HEK293 (cell line): ENCODE measurements around the gene PLB1.

Source experiments
- CTCF ChIA-PET: fragments of 350-600 bp; formaldehyde crosslinking; extraction: SDS; loops from one replicate; lab custom pipeline; 2021; ENCODE audit warnings: antibody characterized with exemption; lab: Yijun Ruan, JAX
- POLR2A ChIA-PET: fragments of 300-600 bp; formaldehyde crosslinking; extraction: SDS; loops from one replicate; lab custom pipeline; 2020; ENCODE audit warnings: antibody characterized with exemption, inconsistent platforms; lab: Yijun Ruan, JAX
- H3K27ac ChIP-seq: fragments of 200-500 bp; sonication (Bioruptor generic); 2 replicates; pipeline ENCODE4 v1.5.1; 2014; ENCODE audit warnings: low read depth, low read length, control low read depth, inconsistent platforms; ENCODE audit errors: extremely low read depth
- H3K36me3 ChIP-seq, 2 experiments: fragments of 200-500 bp in 1 of 2; sonication (Bioruptor generic) in 1 of 2; 1 replicate in 1 of 2; 2 replicates in 1 of 2; pipeline ENCODE4 v1.5.1; 2014 to 2017; ENCODE audit warnings: inconsistent platforms in 2 of 2, low read length in 2 of 2; ENCODE audit not compliant: control insufficient read depth in 2 of 2, insufficient read depth in 1 of 2
- H3K4me1 ChIP-seq: fragments of 200-500 bp; sonication (Bioruptor generic); 2 replicates; pipeline ENCODE4 v1.5.1; 2014; ENCODE audit warnings: mild to moderate bottlenecking, low read length, inconsistent platforms; ENCODE audit not compliant: control insufficient read depth, insufficient read depth
- H3K4me3 ChIP-seq: 2 replicates; pipeline ENCODE4 v1.5.1; 2011; ENCODE audit warnings: low read depth, mild to moderate bottlenecking, control low read depth, low read length, moderate library complexity
- H3K9me3 ChIP-seq: fragments of 200-500 bp; sonication (Bioruptor generic); 2 replicates; pipeline ENCODE4 v1.5.1; 2014; ENCODE audit warnings: low read depth, low read length, inconsistent platforms; ENCODE audit not compliant: control insufficient read depth, insufficient read depth
- IKZF3 ChIP-seq: fragments of 450-650 bp; IDR thresholded peaks from 2 replicates; pipeline ENCODE4 v1.5.0; 2018; ENCODE audit warnings: missing biosample characterization, mild to moderate bottlenecking, missing genetic modification characterization, moderate library complexity
- KLF1 ChIP-seq: fragments of 450-650 bp; formaldehyde crosslinking; IDR thresholded peaks from 2 replicates; pipeline ENCODE4 v1.5.1; 2016; ENCODE audit warnings: missing biosample characterization, missing genetic modification characterization
- ZNF140 ChIP-seq: fragments of 450-650 bp; formaldehyde crosslinking; IDR thresholded peaks from 2 replicates; pipeline ENCODE4 v1.5.1; 2016; ENCODE audit warnings: missing biosample characterization, missing genetic modification characterization
- ZNF169 ChIP-seq: fragments of 450-650 bp; formaldehyde crosslinking; IDR thresholded peaks from 2 replicates; pipeline ENCODE4 v1.5.1; 2016; ENCODE audit warnings: missing biosample characterization, missing genetic modification characterization
- ZNF239 ChIP-seq: fragments of 450-650 bp; formaldehyde crosslinking; IDR thresholded peaks from 2 replicates; pipeline ENCODE4 v1.5.1; 2016; ENCODE audit warnings: missing biosample characterization, missing genetic modification characterization
- ZNF366 ChIP-seq: fragments of 450-650 bp; formaldehyde crosslinking; conservative IDR thresholded peaks from 2 replicates; pipeline ENCODE4 v1.5.1; 2016; ENCODE audit warnings: missing biosample characterization, missing genetic modification characterization
- ZNF394 ChIP-seq: fragments of 450-650 bp; formaldehyde crosslinking; IDR thresholded peaks from 2 replicates; pipeline ENCODE4 v1.5.1; 2016; ENCODE audit warnings: missing biosample characterization, missing genetic modification characterization, mild to moderate bottlenecking, moderate library complexity, borderline replicate concordance
- ZNF426 ChIP-seq: fragments of 450-650 bp; formaldehyde crosslinking; IDR thresholded peaks from 2 replicates; pipeline ENCODE4 v1.5.1; 2017; ENCODE audit warnings: missing biosample characterization, missing genetic modification characterization, mild to moderate bottlenecking, inconsistent platforms, moderate library complexity
- ZNF488 ChIP-seq: fragments of 450-650 bp; formaldehyde crosslinking; IDR thresholded peaks from 2 replicates; pipeline ENCODE4 v1.5.1; 2016; ENCODE audit warnings: missing biosample characterization, missing genetic modification characterization
- ZNF555 ChIP-seq: fragments of 450-650 bp; formaldehyde crosslinking; conservative IDR thresholded peaks from 2 replicates; pipeline ENCODE4 v1.5.1; 2017; ENCODE audit warnings: missing biosample characterization, mild to moderate bottlenecking, missing genetic modification characterization, inconsistent platforms
- ZNF623 ChIP-seq: fragments of 450-650 bp; formaldehyde crosslinking; IDR thresholded peaks from 2 replicates; pipeline ENCODE4 v1.5.1; 2016; ENCODE audit warnings: missing biosample characterization, missing genetic modification characterization
- TF ChIP-seq, protein P1 (sequence below): fragments of 450-650 bp; formaldehyde crosslinking; IDR thresholded peaks from 2 replicates; pipeline ENCODE4 v1.5.1; 2017; ENCODE audit warnings: missing biosample characterization, missing genetic modification characterization
- TF ChIP-seq, protein P2 (sequence below): fragments of 450-650 bp; formaldehyde crosslinking; IDR thresholded peaks from 2 replicates; pipeline ENCODE4 v1.5.1; 2016; ENCODE audit warnings: missing biosample characterization, missing genetic modification characterization
- TF ChIP-seq, protein P3 (sequence below): fragments of 450-650 bp; formaldehyde crosslinking; IDR thresholded peaks from 2 replicates; pipeline ENCODE4 v1.5.1; 2016; ENCODE audit warnings: missing biosample characterization, missing genetic modification characterization
- TF ChIP-seq, protein P4 (sequence below): fragments of 450-650 bp; formaldehyde crosslinking; conservative IDR thresholded peaks from 2 replicates; pipeline ENCODE4 v1.5.1; 2016; ENCODE audit warnings: low read depth, missing biosample characterization, missing genetic modification characterization

PLB1 gene

GRCh38 chr2:28580078-28580477 is 84.2 kb downstream of the PLB1 start (continued):
- TF ChIP-seq, protein P1, sequence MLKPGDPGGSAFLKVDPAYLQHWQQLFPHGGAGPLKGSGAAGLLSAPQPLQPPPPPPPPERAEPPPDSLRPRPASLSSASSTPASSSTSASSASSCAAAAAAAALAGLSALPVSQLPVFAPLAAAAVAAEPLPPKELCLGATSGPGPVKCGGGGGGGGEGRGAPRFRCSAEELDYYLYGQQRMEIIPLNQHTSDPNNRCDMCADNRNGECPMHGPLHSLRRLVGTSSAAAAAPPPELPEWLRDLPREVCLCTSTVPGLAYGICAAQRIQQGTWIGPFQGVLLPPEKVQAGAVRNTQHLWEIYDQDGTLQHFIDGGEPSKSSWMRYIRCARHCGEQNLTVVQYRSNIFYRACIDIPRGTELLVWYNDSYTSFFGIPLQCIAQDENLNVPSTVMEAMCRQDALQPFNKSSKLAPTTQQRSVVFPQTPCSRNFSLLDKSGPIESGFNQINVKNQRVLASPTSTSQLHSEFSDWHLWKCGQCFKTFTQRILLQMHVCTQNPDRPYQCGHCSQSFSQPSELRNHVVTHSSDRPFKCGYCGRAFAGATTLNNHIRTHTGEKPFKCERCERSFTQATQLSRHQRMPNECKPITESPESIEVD (tag by site-specific recombination), result no peak
- TF ChIP-seq ZNF366 (no peak), ZNF239 (tag by site-specific recombination) (no peak), ZNF140 (tag by site-specific recombination) (no peak), IKZF3 (tag by site-specific recombination) (no peak), KLF1 (tag by site-specific recombination) (no peak)

DNA sequence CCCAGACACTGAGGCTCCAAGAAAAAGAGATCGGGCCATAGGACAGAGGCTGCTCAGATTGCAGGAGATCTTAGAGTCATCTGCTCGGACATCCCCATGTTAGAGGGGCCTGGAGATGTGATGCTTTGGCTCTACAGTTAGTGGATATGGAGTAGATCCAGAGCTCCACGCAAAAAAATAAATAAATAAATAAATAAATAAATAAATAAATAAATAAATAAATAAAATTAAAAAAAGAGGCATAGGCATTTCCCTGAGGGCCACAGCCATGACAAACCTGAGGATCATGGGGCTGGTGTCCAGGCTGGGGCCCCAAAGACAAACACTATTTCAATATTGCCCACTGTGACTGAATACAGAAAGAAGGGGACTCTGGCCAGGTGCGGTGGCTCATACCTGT is 85.5 kb downstream of the PLB1 start:
- Histone ChIP-seq H3K4me3 (no peak overlapping the region), H3K36me3 (no peaks in the 10 kb centered on the region)
- POLR2A ChIA-PET, result interaction anchor here (0.6 kb wide), 1 partner anchor 15 kb away, joined by 3 read pairs; no protein-coding TSS in a partner anchor
- TF ChIP-seq, protein P2, sequence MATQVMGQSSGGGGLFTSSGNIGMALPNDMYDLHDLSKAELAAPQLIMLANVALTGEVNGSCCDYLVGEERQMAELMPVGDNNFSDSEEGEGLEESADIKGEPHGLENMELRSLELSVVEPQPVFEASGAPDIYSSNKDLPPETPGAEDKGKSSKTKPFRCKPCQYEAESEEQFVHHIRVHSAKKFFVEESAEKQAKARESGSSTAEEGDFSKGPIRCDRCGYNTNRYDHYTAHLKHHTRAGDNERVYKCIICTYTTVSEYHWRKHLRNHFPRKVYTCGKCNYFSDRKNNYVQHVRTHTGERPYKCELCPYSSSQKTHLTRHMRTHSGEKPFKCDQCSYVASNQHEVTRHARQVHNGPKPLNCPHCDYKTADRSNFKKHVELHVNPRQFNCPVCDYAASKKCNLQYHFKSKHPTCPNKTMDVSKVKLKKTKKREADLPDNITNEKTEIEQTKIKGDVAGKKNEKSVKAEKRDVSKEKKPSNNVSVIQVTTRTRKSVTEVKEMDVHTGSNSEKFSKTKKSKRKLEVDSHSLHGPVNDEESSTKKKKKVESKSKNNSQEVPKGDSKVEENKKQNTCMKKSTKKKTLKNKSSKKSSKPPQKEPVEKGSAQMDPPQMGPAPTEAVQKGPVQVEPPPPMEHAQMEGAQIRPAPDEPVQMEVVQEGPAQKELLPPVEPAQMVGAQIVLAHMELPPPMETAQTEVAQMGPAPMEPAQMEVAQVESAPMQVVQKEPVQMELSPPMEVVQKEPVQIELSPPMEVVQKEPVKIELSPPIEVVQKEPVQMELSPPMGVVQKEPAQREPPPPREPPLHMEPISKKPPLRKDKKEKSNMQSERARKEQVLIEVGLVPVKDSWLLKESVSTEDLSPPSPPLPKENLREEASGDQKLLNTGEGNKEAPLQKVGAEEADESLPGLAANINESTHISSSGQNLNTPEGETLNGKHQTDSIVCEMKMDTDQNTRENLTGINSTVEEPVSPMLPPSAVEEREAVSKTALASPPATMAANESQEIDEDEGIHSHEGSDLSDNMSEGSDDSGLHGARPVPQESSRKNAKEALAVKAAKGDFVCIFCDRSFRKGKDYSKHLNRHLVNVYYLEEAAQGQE (tag by site-specific recombination), result peak; percentile 59; the same call in 1 of the 2 replicates
- TF ChIP-seq ZNF555 (tag by site-specific recombination) (peak; percentile 40), ZNF426 (tag by site-specific recombination) (peak; percentile 54), ZNF140 (tag by site-specific recombination) (peak; percentile 18; the same call in 1 of the 2 replicates), ZNF394 (tag by site-specific recombination) (peak; percentile 78; the same call in 1 of the 2 replicates), ZNF169 (tag by site-specific recombination) (no peak), ZNF623 (peak; percentile 28; the same call in 1 of the 2 replicates), ZNF488 (tag by site-specific recombination) (no peak)
- TF ChIP-seq, protein P3, sequence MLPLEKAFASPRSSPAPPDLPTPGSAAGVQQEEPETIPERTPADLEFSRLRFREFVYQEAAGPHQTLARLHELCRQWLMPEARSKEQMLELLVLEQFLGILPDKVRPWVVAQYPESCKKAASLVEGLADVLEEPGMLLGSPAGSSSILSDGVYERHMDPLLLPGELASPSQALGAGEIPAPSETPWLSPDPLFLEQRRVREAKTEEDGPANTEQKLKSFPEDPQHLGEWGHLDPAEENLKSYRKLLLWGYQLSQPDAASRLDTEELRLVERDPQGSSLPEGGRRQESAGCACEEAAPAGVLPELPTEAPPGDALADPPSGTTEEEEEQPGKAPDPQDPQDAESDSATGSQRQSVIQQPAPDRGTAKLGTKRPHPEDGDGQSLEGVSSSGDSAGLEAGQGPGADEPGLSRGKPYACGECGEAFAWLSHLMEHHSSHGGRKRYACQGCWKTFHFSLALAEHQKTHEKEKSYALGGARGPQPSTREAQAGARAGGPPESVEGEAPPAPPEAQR, result no peak
- TF ChIP-seq, protein P4, sequence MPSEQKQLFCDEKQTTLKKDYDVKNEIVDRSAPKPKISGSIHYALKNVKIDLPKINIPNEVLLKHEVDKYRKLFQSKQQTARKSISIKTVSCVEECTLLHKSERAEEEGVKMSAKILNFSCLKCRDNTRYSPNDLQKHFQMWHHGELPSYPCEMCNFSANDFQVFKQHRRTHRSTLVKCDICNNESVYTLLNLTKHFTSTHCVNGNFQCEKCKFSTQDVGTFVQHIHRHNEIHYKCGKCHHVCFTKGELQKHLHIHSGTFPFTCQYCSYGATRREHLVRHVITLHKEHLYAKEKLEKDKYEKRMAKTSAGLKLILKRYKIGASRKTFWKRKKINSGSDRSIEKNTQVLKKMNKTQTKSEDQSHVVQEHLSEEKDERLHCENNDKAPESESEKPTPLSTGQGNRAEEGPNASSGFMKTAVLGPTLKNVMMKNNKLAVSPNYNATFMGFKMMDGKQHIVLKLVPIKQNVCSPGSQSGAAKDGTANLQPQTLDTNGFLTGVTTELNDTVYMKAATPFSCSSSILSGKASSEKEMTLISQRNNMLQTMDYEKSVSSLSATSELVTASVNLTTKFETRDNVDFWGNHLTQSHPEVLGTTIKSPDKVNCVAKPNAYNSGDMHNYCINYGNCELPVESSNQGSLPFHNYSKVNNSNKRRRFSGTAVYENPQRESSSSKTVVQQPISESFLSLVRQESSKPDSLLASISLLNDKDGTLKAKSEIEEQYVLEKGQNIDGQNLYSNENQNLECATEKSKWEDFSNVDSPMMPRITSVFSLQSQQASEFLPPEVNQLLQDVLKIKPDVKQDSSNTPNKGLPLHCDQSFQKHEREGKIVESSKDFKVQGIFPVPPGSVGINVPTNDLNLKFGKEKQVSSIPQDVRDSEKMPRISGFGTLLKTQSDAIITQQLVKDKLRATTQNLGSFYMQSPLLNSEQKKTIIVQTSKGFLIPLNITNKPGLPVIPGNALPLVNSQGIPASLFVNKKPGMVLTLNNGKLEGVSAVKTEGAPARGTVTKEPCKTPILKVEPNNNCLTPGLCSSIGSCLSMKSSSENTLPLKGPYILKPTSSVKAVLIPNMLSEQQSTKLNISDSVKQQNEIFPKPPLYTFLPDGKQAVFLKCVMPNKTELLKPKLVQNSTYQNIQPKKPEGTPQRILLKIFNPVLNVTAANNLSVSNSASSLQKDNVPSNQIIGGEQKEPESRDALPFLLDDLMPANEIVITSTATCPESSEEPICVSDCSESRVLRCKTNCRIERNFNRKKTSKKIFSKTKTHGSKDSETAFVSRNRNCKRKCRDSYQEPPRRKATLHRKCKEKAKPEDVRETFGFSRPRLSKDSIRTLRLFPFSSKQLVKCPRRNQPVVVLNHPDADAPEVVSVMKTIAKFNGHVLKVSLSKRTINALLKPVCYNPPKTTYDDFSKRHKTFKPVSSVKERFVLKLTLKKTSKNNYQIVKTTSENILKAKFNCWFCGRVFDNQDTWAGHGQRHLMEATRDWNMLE (tag by site-specific recombination), result peak; percentile 71; the same call in 1 of the 2 replicates
- TF ChIP-seq, all 188 proteins: peak for 7
- H3K9me3 ChIP-seq, result no peaks in the 10 kb centered on the region
- H3K27ac ChIP-seq, result no peak overlapping the region
- peaks cover 3% of the 10 kb centered on the region; the same call in 1 of the 2 replicates for H3K4me1 ChIP-seq
- CTCF ChIA-PET, result interaction anchor here (0.6 to 2.5 kb wide), 3 partner anchors 11 to 14 kb away, joined by 3 to 9 read pairs (median 3); no protein-coding TSS in a partner anchor
